ENCODE data around the gene TMEM182.

The TMEM182 gene

GRCh38 chr2:102758439-102758838, 3.4 kb upstream of the TMEM182 start:
- no peak for DNase-seq (ENCODE audit: low read depth)
- no peak overlapping the region for H3K4me3 ChIP-seq (ENCODE audit: low read depth, low read length)

- H3K4me3 ChIP-seq (ENCODE audit: low read depth, low read length), result no peak overlapping the region
- DNase-seq (ENCODE audit: low read depth), result no peak
Observed at GRCh38 chr2:102764083-102764482, 2.3 kb downstream of the TMEM182 start.

- no peak for DNase-seq (ENCODE audit: low read depth)
- no peak overlapping the region for H3K4me3 ChIP-seq (ENCODE audit: low read depth, low read length)
Observed at GRCh38 chr2:102765061-102765460, 3.2 kb downstream of the TMEM182 start.

- DNase-seq (ENCODE audit: low read depth), result no peak
- no peak overlapping the region for H3K4me3 ChIP-seq (ENCODE audit: low read depth, low read length)
Observed at GRCh38 chr2:102768253-102768652, 6.4 kb downstream of the TMEM182 start.

- H3K4me3 ChIP-seq (ENCODE audit: low read depth, low read length), result no peak overlapping the region
- DNase-seq (ENCODE audit: low read depth), result no peak
Observed at GRCh38 chr2:102768892-102769291, 7.1 kb downstream of the TMEM182 start.

GRCh38 chr2:102770506-102770905, 8.7 kb downstream of the TMEM182 start:
- H3K4me3 ChIP-seq (ENCODE audit: low read depth, low read length), result no peak overlapping the region
- DNase-seq (ENCODE audit: low read depth), result no peak

- H3K4me3 ChIP-seq (ENCODE audit: low read depth, low read length), result no peak overlapping the region
- DNase-seq (ENCODE audit: low read depth), result no peak
Observed at GRCh38 chr2:102771114-102771513, 9.3 kb downstream of the TMEM182 start.

- no peak for DNase-seq (ENCODE audit: low read depth)
- no peak overlapping the region for H3K4me3 ChIP-seq (ENCODE audit: low read depth, low read length)
Observed at GRCh38 chr2:102772659-102773058, 10.8 kb downstream of the TMEM182 start.

GRCh38 chr2:102773149-102773705, 11.4 kb downstream of the TMEM182 start:
- no peak for DNase-seq (ENCODE audit: low read depth)
- H3K4me3 ChIP-seq (ENCODE audit: low read depth, low read length), result no peak overlapping the region

GRCh38 chr2:102778260-102778659, 16.4 kb downstream of the TMEM182 start:
- H3K4me3 ChIP-seq (ENCODE audit: low read depth, low read length), result no peak overlapping the region
- DNase-seq (ENCODE audit: low read depth), result no peak

GRCh38 chr2:102780467-102780866, 18.6 kb downstream of the TMEM182 start:
- no peak overlapping the region for H3K4me3 ChIP-seq (ENCODE audit: low read depth, low read length)
- no peak for DNase-seq (ENCODE audit: low read depth)

GRCh38 chr2:102782187-102782586, 20.4 kb downstream of the TMEM182 start:
- no peak overlapping the region for H3K4me3 ChIP-seq (ENCODE audit: low read depth, low read length)
- DNase-seq (ENCODE audit: low read depth), result no peak

- no peak overlapping the region for H3K4me3 ChIP-seq (ENCODE audit: low read depth, low read length)
- no peak for DNase-seq (ENCODE audit: low read depth)
Observed at GRCh38 chr2:102782933-102783332, 21.1 kb downstream of the TMEM182 start.

- H3K4me3 ChIP-seq (ENCODE audit: low read depth, low read length), result no peak overlapping the region
- DNase-seq (ENCODE audit: low read depth), result no peak
Observed at GRCh38 chr2:102783506-102784183, 21.8 kb downstream of the TMEM182 start.

- no peak overlapping the region for H3K4me3 ChIP-seq (ENCODE audit: low read depth, low read length)
- DNase-seq (ENCODE audit: low read depth), result no peak
Observed at GRCh38 chr2:102784940-102785339, 23.1 kb downstream of the TMEM182 start.

- DNase-seq (ENCODE audit: low read depth), result no peak
- no peak overlapping the region for H3K4me3 ChIP-seq (ENCODE audit: low read depth, low read length)
Observed at GRCh38 chr2:102788216-102788884, 26.5 kb downstream of the TMEM182 start.

- no peak for DNase-seq (ENCODE audit: low read depth)
- no peak overlapping the region for H3K4me3 ChIP-seq (ENCODE audit: low read depth, low read length)
Observed at GRCh38 chr2:102788885-102789260, 27.0 kb downstream of the TMEM182 start.

GRCh38 chr2:102789349-102790090, 27.7 kb downstream of the TMEM182 start:
- H3K4me3 ChIP-seq (ENCODE audit: low read depth, low read length), result no peak overlapping the region
- no peak for DNase-seq (ENCODE audit: low read depth)

- DNase-seq (ENCODE audit: low read depth), result no peak
- H3K4me3 ChIP-seq (ENCODE audit: low read depth, low read length), result no peak overlapping the region
Observed at GRCh38 chr2:102790091-102790455, 28.2 kb downstream of the TMEM182 start.

- H3K4me3 ChIP-seq (ENCODE audit: low read depth, low read length), result no peak overlapping the region
- DNase-seq (ENCODE audit: low read depth), result no peak
Observed at GRCh38 chr2:102792568-102793208, 30.9 kb downstream of the TMEM182 start.
